HG02943 (cell line): Measurements from ENCODE around the gene HOXD12.

ENCODE experiments used
- ATAC-seq: cut with Tn5 transposase; IDR thresholded peaks from one replicate; pipeline ENCODE4 v1.9.1; 2021; ENCODE audit warnings: mild to moderate bottlenecking, low read depth, moderate library complexity; ENCODE audit not compliant: unreplicated experiment

Gene HOXD12, protein sequence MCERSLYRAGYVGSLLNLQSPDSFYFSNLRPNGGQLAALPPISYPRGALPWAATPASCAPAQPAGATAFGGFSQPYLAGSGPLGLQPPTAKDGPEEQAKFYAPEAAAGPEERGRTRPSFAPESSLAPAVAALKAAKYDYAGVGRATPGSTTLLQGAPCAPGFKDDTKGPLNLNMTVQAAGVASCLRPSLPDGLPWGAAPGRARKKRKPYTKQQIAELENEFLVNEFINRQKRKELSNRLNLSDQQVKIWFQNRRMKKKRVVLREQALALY

GRCh38 chr2:176099728-176100546, at the start of gene HOXD12:
Gene HOXD12 (plus strand): TSS chr2:176099795. CDS start chr2:176099802, 7 bp downstream.
- ATAC-seq = no peak

GRCh38 chr2:176056406-176056805, 43.2 kb upstream of the HOXD12 start:
- ATAC-seq = no peak

- no peak for ATAC-seq
Observed at GRCh38 chr2:176063958-176064357, 35.6 kb upstream of the HOXD12 start.

DNA sequence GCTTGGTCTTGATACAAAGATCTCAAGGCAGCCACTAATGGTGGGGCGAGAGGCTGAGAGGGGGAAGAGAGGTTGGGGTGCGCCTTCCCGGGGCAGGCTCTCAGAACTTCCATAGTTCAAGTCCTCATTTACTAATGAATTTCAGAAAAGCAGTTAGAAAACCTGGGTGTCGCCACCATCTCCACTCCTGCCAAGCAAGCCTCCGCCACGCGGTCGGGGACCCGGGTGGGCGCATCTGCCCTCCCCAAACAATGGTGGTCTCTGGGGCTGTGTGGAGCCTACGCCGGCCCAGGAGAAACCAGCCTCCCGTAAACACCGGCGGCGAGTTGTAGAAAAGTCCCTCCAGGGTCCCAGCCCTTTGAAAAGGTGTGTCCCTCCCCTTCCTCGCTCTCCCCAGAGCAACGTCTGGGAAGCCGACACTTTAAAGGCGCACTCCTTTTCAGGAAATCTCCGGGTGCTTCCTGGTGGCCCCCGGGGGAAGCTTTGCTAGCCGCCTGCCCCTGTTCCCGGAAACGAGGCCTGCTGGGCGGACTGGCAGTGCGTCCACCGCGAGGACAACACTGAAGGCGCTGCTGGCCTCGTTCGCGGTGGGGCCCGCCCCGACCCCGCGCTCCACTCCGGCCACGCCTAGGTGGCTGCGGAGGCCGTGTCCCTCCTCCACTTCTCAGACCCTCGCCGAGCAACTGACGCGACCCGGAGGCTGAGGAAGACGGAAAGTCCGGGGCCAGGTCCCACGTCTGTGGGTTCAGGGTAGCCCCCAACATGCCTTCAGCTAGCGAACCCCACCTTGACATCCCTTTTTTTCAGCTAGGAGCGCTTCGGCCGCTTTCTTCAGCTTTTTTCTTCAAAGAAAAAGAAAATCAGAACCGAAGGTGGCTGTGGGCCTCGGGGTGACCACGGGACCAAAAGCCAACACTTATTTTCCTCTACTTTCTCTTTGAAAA, 32.7 kb upstream of the HOXD12 start:
- ATAC-seq = no peak

DNA sequence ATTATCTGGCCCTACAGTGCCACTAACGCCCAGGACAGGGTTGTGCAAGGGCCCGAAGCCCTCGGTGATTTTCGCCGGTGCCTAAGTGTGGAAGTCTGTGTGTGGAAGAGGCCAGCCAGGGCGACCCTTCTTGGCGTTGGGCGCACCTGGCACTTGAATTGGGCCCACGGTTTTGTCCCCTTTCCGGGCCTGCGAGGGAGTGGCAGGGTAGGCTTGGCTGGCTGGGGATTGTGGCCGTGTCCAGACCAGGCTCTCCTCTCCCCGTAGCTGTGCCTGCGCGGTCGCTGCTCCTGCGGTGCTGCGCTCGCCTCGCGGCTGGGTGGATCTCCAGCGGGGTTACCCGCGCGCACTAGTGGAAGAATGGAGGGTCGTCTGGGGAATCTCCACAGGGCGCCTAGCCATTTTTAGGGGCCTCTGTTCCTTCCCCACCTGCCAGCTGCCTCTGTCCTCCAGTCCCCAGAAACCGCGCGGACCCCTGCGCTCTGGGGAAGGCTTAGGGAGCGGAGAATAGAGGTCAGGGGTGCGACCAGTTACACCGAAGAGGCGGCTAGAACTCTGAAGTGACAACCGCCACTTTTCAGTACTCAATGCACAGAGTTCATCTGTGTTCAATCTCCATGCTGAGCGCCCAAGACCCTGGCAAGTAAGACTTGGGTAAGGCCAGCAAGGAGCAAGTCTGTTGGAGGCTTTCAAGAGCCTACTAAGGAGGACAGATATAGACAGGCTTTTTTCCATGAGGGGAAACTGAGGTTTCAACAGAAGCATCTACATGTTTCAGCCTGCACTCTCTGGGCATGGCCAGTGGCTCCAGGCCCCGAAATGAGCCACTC, 31.8 kb upstream of the HOXD12 start:
- ATAC-seq = no peak

GRCh38 chr2:176068419-176068832, 31.2 kb upstream of the HOXD12 start:
- no peak for ATAC-seq

DNA sequence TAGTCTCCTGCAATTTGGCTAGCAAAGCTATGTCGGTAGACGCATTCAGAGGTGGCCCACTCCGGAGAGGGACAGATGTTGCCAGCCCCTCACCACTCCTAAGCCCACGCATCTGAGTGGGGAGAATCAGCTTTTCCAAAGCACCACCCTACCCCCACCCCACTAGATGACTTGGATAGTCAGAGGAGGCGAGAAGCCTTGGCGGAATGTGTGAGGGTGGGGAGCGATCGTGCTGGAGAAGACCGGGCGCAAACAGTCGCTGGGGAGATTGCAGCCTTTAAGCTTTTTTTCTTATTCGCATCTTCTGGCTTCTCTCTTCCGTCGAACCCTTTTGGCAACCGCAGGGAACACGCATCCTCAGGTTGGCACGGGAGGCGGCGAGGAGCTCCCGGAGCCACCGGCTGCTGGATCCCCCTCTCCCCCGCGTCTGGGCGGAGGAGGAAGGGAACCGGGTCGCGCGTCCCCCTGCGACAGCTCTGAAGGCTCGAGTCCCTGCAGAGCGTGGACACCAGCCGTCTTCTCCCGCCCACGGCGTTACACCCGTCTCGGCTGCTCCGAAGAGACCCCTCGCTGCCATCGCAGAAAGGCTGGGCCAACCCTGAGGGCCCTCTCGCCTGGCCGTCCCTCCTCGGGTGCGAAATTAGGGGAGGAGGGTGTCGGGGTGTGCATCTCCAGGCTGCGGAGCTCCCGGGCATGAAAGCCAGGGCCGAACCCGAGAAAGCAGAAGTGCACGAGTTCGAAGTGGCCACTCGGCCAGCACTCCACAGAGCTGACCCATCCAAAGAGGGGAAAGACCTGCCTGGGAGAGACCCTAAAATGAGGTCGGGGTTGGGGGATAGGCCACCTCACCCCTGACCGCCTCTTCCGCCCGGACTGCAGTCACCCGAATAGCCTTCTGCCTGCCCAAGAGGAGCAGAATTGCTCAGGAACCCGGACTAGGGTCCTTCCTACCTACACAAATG, 28.0 kb upstream of the HOXD12 start:
- ATAC-seq = no peak

DNA sequence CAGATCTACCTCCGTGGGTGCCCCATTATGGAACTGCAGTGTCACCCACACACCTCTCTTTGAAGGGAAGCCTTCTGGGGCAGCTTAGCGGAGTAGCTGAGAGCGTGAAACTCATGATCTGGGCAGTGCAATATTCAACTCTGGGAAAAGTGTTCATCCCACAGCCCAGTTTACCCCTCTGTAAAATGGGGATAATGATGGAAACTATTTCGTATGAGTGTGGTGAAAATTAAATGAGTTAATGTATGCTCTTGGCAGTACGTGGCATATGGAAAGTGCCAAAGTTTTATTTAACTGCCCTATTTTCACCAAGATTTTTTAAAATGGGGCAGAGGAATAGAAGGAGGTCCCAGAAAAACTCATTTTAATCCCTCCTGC, 27.3 kb upstream of the HOXD12 start:
- no peak for ATAC-seq

DNA sequence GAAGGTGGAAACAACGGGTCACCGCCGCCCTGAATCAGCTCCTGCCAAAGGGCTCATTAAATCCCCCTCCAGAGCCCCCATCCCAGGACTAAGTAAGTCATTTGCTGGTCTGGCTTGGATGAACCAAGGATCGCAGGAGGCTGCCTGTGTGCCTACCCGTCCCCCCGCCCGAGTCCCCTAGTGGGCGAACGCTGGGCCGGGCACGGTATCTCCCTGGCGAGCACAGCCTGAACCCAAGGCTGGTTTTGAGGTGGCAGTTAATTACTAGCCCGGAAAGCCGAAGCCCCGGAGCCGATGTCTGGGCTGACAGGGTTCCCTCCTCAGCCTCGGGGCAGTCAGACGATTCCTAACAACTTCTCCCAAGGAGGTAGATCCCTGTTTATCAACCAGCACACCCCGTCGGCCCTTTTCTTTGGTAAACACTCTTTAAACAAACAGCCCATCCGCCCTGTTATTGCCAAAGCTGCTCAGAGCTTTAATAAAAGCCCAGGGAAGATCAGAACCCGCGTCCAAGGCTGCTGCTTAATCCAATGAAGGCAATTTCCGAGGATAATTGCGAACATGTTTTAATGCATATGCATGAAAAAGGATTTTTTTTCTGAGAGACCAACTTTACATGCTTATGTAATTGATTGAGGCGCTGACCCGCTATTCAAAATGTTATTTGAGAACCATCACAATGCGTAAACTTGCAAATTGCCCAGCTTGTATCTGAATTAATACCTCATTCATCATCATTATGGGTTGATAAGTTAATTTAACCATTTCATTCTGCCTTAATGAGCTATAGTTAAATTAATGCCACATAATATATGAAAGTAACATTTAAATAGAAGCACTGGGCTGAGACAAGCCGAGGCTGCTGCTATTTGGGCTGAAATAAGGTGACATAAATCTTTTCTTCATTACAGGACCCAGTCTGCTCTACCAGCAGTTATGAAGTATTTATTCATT, 26.4 kb upstream of the HOXD12 start:
- no peak for ATAC-seq

GRCh38 chr2:176074919-176075425, 24.6 kb upstream of the HOXD12 start:
- no peak for ATAC-seq

DNA sequence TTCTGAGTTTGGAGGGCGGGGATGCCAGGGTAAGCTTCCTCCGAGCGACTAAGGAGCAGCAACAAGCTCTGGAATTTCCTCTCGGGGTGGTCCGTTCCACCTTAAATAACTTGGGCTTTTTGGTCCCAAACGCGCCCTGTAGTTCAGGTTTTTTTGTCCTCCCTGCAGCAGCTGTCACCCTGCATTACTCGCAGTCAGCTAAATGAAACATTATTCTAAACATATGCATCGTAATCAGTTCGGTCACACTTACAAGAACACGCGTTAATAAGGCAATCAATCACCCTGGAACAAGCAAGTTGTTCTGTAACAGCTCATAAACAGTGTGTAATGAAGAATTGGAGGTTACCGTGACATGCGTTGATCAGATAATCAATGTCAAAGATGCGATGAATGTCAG, 24.1 kb upstream of the HOXD12 start:
- no peak for ATAC-seq

- no peak for ATAC-seq
Observed at GRCh38 chr2:176076063-176076462, 23.5 kb upstream of the HOXD12 start.

- no peak for ATAC-seq
Observed at GRCh38 chr2:176076796-176077195, 22.8 kb upstream of the HOXD12 start.

DNA sequence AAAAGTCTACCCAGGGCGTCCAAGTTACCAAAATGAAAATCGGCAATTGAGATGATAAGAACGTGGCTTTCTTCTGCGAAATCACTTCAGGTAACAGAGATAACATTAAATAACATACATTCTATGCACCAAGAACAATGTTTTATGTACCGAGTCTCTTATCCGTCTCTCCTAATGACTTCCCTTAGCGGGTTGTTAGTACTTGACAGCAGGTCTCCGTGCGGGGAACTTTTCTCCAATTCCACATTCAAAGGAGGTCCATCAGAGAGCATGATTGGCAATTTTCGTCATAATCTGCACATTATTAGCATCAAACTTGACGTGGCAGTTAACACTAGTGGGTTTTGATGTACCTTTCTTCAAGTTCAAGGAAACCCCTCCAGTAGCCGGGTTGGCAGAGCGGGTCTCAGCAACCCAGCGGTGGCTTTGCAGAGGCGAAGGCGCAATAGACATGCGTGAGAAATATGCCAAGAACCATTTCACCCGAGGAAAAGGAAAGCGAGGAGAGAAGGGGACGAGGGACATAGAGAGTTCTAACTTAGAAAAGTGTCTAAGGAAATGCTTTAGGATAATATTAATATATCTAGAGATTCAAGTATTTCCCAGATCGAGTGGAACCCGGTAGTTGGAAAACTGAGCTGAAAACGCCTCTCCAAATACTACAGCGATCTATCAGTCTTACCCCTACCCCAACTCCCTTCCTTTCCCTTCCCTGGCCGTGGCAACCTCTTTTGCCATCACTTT, 20.9 kb upstream of the HOXD12 start:
- ATAC-seq = no peak

DNA sequence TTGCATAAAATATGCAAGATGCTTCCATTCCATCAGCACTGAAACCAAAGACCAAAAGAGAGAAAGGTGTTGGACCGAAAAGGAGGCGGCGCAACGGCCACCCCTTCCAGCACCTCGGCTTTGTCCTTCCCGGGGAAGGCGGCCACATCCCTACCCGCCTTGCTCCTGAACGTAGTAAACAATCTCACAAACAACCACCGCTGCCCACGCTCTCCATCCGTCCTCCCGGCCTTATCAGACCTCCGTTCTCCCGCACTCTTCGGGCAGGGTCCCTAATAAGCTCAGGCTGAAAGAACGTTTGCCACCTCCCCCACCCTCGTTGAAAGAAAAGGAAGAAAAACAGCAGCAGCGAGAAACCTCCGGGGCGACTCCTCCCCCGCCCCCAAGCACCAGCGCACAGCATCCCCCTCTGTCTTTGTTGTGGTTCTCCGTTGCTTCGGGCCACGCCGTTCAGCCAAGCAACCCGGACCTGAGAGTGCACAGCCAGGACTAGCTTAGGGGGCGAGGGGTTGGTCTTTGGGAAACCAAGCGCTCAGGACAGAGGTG, 20.2 kb upstream of the HOXD12 start:
- ATAC-seq = no peak

DNA sequence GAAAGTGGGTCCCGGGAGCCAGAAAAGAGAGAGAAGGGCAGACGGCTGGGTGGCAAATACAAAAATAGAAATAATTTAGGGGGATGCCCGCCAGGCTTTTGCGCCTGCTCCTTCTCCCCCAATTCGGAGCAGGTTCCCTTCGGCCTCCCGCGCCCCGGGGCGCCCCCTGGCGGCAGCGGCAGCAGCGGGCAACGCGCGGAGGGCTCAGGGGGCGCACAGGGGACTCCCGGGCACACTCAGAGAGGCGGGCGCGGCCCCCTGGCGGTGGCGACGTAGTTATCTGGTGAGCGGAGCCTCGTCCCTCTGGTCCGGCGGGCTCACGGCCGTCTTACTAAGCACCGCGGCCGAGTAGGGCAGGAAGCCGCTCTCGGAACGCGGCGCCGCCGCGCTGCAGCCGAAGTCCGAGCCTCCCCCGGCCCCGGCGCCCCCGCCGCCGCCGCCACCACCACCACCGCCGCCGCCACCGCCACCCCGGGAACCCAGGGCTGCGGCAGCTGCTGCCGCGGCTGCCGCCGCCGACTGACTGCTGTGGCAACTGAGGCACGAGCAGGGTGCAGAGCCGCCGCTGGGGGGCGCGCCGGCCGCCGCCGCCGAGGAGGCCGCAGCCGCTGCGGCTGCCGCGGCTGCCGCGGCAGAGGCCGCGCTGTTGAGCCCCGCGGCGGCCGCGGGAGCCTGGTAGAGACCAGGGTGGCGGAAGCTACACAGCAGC, 19.6 kb upstream of the HOXD12 start:
- ATAC-seq = no peak
